Stimulated activated CD4-positive, alpha-beta T cell treated with anti-CD3 and anti-CD28 coated beads, TNF-alpha, amount 100 ng/mL, for 1 hour (primary cell): ENCODE data around the gene ZNF800.

Source experiments
- DNase-seq, 3 donors: peaks; one replicate each; pipeline ENCODE4 v3.0.0-alpha.2; 2020; ENCODE audit warnings: low read depth in 3 of 3, low spot score in 1 of 3

ZNF800 gene

DNA sequence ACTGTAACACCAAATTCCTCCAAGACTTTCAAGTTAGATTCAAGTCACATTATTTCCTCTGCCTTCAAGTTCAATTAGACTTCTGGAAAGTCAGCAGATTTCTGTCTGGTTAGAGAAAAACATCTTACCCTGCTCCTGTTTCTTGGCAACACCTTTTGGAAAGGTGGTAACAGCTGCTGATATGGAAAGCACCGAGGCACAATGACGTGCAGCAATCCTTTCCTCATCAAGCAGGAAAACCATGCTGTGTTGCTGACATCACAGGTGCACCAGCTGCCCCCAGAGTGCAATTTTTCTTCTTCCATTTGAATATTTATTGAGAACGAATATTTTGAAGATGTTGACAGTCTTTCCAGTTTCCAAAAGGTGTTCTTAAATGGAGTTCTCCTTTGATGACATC lies 41.9 kb downstream of the ZNF800 start:
- DNase-seq = no peak

DNA sequence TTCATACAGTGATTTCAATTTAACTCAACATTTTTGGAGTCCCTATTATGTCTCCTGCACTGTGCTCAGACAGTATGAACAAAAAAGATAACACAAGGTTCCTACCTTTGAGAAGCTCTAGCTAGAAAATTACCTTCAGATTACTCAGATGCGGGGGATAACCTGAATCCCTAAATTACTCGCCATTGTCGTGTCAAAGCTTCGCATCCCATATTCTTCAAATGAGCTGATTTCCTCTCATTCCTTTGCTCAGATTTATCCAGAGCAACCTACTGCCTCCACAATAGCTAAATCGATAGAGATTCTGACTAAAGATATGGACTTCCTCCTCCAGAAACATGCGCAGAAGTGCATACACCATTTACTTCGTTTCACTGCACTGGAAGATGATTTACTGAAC lies 42.6 kb downstream of the ZNF800 start:
- DNase-seq = no peak

DNA sequence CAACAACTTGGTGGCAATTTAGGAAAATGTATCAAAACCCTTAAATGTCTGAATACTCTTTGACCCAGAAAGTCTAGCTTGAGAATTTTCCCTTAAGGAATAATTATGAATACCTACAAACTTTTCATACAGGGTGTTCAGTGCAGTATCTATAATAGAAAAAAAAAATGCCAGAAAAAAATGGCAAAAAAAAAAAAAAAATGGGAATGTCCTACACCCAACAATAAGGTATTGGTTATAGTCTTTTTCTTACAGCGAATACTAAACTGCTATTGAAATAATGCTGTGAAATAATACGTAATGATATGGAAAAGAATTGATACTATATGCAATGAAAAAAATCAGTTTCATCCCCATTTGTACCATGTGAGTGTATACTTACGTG lies 44.3 kb downstream of the ZNF800 start:
- no peak for DNase-seq

GRCh38 chr7:127347567-127348246 lies 44.8 kb downstream of the ZNF800 start:
- peak; percentile 8 to 71 (median 48) for DNase-seq

GRCh38 chr7:127346575-127347256 lies 45.8 kb downstream of the ZNF800 start:
- no peak for DNase-seq

- DNase-seq = no peak
Observed at GRCh38 chr7:127342596-127342995, 49.9 kb downstream of the ZNF800 start.

DNA sequence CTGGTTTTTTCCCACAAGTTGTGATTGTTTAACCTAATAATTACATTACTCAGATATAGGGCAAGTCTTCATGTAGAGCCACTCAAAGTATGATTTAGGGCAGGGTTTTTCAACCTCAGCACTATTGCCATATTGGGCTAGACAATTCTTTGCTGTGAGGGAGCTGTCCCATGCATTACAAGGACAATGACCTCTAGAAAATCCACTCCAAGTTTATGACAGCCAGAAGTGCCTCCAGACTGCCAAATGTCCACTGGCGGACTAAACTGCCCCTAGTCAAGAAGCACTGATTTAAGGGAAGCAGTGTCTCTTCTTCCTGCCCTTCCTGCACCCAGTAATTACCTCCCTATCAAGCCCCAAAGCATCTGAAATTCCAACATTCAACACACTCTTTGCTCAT lies 54.4 kb downstream of the ZNF800 start:
- DNase-seq = no peak

DNA sequence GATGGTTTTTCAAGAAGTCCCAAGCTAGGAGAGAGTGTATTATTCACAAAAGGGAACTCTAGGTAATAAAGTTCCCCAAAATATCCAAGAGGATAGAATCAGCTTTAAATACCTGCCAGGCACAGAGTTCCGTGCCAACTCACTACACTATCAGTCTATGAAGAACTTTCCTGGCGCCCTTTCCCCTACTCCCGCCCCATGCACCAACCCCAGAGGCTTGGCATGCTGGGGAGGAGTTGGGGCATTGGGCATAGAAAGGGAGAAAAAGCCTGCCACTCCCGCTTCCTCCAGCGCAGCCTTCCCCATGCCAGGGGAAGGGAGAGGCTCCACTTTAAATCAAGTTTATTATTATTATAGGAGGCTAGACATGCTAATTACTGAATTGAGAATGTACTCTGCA lies 54.9 kb downstream of the ZNF800 start:
- DNase-seq = no peak

DNA sequence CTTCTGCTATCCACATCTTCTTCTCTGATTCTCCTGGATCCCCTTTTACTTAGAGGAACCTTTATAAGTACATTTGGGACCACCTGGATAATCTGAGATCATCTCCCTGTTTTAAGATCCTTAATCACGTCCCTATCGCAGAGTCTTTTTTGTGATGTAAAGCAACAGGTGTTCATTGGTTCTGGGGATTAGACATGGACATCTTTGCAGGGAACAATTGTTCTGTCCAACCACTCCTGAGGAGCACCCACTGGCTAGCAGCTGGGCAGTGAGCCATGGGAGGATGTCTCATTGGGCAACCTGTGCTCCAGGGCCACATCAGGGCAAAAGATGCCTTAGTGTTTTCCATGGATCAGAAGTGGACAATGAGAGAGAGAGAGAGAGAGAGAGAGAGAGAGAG lies 56.0 kb downstream of the ZNF800 start:
- no peak for DNase-seq

DNA sequence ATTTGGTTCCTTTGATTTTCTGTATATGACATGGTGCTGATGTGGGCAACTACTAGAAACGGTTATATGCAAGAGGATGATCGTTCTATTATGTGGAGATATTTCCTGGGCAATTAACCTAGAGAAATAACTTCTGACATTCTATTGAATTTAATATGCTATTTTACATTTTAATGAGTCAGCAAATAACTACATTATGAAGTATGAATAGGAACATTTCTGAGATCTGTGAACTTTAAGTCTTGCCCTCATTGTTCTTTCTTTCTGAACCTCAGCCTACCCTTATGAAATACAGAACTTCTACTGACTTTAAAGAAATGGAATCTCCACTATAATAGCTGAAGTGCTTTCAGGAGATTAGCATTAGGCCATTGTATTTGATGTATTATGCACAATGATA lies 59.6 kb downstream of the ZNF800 start:
- no peak for DNase-seq

GRCh38 chr7:127330070-127330469 lies 62.4 kb downstream of the ZNF800 start:
- DNase-seq = no peak

DNA sequence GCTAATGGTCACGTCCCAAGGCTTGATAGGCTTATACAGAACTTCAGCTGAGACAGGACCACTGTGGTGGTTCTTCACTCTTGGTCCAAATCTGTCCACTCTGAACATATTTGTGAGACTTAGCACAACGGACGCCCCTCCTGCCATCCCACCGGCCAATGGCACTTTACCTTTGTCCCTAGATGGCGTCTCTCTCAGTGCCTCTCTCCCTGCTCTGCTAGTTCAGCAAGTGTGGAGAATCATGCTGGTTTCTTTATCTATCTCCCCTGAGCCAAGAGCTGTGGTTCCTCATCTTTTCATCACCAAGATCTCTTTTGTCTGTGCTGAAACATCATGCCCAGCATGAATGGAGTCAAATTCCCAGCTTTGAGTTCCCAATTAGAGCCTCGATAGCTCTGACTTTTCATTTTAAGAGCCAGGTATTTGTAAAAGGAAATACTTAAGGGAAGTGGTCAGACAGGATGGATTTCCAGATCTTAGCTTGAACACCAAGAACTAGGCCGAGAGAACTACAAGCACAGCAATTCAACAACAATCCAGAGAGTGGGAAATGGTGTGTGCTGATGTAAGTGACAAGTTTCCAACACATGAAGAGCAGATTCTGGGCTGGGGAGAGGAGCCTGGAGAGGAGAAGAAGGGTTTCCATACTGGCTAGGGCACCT lies 69.5 kb downstream of the ZNF800 start:
- no peak for DNase-seq

DNA sequence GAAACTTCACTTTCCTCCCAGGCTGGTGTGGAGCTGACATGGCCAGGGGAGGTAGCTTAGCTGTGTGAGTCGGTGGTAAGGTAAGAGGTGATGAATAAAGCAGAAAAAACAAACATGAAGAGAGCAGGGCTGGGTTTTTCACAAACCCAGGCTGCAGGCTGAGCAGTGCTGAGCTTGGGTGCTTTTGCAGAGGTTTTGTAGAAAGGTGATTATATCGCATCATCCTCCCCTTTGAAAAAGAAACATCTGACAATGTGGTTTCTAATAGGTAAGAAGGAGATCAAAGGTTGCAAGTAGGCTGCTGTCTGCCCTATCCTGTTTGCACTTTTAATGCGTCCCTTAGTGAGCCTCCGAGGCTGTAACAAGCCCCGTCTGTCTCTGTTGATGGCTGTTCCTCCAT lies 70.2 kb downstream of the ZNF800 start:
- no peak for DNase-seq

- DNase-seq = no peak
Observed at GRCh38 chr7:127320974-127321373, 71.5 kb downstream of the ZNF800 start.
